RWPE2 (cell line): Measurements from ENCODE around the gene FTSJ3.
"Not testable (repeated sequence)": the region's sequence is repeated elsewhere in the genome, so short reads cannot be mapped to it uniquely, and the experiment has no call there.

Experiments used
- ATAC-seq: fragments of 200-7000 bp; cut with Tn5 transposase; 3 replicates; pipeline ENCODE4 v1.9.1; 2021; ENCODE audit warnings: low read depth
- DNase-seq: peaks from one replicate; pipeline ENCODE4 v3.0.0-alpha.2; 2020; ENCODE audit warnings: low spot score
- H3K27ac ChIP-seq: fragments of 450-650 bp; 2 replicates; pipeline ENCODE4 v1.5.1; 2017; ENCODE audit warnings: mild to moderate bottlenecking; ENCODE audit not compliant: poor library complexity, severe bottlenecking
- H3K27me3 ChIP-seq: fragments of 250-450 bp; sonication (Bioruptor Pico); 2 replicates; pipeline ENCODE4 v1.5.1; 2021; ENCODE audit warnings: mild to moderate bottlenecking, moderate library complexity; ENCODE audit not compliant: insufficient read depth, poor library complexity, severe bottlenecking
- H3K36me3 ChIP-seq: fragments of 250-450 bp; sonication (Bioruptor Pico); 2 replicates; pipeline ENCODE4 v1.5.1; 2020; ENCODE audit warnings: low read depth, mild to moderate bottlenecking, moderate library complexity
- H3K4me1 ChIP-seq: fragments of 250-450 bp; sonication (Bioruptor Pico); 2 replicates; pipeline ENCODE4 v1.5.1; 2021; ENCODE audit warnings: mild to moderate bottlenecking, moderate library complexity; ENCODE audit not compliant: insufficient read depth, poor library complexity, severe bottlenecking
- H3K4me3 ChIP-seq: fragments of 250-450 bp; sonication (Bioruptor Pico); 2 replicates; pipeline ENCODE4 v1.5.1; 2021; ENCODE audit warnings: mild to moderate bottlenecking, moderate library complexity; ENCODE audit not compliant: severe bottlenecking
- H3K9me3 ChIP-seq: fragments of 250-450 bp; sonication (Bioruptor Pico); 2 replicates; pipeline ENCODE4 v1.5.1; 2021; ENCODE audit warnings: mild to moderate bottlenecking, moderate library complexity; ENCODE audit not compliant: severe bottlenecking
- TF ChIP-seq, protein P1 (sequence below): fragments of 450-650 bp; IDR thresholded peaks from one replicate; pipeline ENCODE4 v1.5.1; 2017; ENCODE audit warnings: mild to moderate bottlenecking, moderate library complexity; ENCODE audit not compliant: poor library complexity, severe bottlenecking

Gene FTSJ3

DNA sequence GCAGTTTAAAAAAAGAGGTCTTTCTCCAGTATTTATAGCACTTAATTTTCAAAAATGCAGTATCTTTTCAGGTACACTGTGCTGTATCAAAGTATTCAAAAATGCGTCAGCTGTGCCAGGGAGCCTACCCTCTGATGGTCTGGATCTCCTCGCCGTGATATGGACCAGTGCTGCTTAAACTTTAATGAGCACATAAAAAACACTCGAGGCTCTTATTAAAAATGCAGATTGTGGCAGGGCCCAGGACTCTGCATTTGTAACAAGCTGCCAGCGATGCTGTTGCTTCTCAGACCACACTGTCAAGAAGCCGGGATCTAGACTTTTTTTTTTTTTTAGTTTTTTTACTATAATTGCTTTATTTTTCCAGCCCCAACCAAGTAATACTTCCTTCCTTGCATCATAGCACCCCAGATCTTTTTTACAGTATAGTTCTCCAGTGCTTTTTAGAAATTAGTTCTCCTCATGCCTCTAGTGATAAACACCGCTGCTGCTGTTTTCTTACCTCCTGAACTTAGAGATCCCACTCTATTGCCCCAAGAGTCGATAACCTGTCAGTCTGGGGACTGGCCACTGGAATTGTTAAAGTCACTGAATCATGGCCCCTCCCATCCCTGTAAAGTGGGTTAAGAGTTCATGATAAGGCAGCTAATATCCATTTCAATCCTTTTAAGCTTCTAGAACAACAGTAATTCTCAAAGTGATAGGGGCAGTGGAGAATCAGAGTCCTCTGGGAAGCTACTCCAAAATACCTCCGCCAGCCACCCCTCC, 16.6 kb upstream of the FTSJ3 start:
- ATAC-seq = no peak
- Histone ChIP-seq H3K9me3 (no peaks in the 10 kb centered on the region), H3K4me3 (no peak overlapping the region), H3K27ac (peak overlapping the region; percentile 69), H3K4me1 (peaks cover 20% of the 10 kb centered on the region), H3K36me3 (no peaks in the 10 kb centered on the region), H3K27me3 (no peaks in the 10 kb centered on the region)
- TF ChIP-seq, protein P1, sequence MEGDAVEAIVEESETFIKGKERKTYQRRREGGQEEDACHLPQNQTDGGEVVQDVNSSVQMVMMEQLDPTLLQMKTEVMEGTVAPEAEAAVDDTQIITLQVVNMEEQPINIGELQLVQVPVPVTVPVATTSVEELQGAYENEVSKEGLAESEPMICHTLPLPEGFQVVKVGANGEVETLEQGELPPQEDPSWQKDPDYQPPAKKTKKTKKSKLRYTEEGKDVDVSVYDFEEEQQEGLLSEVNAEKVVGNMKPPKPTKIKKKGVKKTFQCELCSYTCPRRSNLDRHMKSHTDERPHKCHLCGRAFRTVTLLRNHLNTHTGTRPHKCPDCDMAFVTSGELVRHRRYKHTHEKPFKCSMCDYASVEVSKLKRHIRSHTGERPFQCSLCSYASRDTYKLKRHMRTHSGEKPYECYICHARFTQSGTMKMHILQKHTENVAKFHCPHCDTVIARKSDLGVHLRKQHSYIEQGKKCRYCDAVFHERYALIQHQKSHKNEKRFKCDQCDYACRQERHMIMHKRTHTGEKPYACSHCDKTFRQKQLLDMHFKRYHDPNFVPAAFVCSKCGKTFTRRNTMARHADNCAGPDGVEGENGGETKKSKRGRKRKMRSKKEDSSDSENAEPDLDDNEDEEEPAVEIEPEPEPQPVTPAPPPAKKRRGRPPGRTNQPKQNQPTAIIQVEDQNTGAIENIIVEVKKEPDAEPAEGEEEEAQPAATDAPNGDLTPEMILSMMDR = no peak
- DNase-seq = no peak

GRCh38 chr17:63843387-63843888, 16.0 kb upstream of the FTSJ3 start:
- H3K9me3 ChIP-seq, ATAC-seq, H3K27me3 ChIP-seq, DNase-seq, H3K36me3 ChIP-seq: not testable (repeated sequence)
- peak overlapping the region; percentile 69 for H3K27ac ChIP-seq
- peak overlapping the region; percentile 95 for H3K4me3 ChIP-seq
- H3K4me1 ChIP-seq = peaks cover 27% of the 10 kb centered on the region

DNA sequence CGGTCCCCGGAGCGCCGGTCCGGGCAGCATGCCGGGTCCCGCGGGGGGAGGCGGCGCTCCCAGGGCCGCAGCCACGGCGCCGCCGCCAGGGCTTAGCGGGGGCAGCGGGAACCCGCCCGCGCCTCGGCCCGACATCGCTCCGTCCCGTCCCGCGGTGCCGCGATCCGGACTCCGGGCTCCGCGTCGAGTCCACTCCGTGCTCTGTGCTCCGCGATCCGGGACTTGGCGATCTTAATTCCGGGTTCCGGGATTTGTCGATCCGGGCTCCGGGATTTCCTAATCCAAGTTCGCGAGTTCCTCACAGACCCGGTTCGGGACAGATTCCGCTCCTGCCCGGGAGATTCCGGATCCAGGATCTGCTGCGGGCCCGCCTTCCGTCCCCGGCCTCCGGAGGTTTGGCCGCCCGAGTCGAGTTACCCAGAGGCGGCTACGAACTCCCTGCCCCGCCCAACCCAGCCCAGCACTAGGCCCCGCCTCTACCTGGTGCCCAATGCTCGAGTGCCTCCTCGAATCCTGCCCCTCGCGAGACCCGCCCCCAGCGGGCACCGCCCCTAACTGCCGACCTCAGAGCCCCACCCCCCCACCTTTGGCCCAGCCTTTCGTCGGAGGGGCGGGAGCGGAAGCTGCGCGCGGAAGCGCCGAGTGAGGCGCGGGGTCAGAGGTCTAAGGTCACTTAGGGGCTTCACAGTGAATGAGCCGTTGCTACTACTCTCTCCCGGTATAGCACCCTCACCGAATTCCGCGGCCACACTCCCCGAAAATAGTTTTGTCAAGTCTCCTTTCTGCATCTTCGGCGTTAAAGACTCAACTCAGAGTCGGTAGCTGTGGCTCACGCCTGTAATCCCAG, 15.3 kb upstream of the FTSJ3 start, which contains the start of gene SMARCD2:
TSS of gene SMARCD2 (minus strand) at position 146 of the 847 bp plus-strand sequence. CDS start at position 135, 11 bp downstream.
- TF ChIP-seq, protein P1 = no peak
- Histone ChIP-seq H3K36me3 (no peaks in the 10 kb centered on the region), H3K27ac (peak within 1 kb of the TSS; percentile 69), H3K4me3 (peak within 1 kb of the TSS; percentile 95), H3K27me3 (no peaks in the 10 kb centered on the region), H3K4me1 (peaks cover 30% of the 10 kb centered on the region), H3K9me3 (no peaks in the 10 kb centered on the region)
- peak; percentile 80 for ATAC-seq
- peak; percentile 98 for DNase-seq

- TF ChIP-seq, protein P1 = no peak
- Histone ChIP-seq H3K4me3 (peak overlapping the region; percentile 95), H3K27ac (peak overlapping the region; percentile 69), H3K4me1 (peaks cover 30% of the 10 kb centered on the region), H3K27me3 (no peaks in the 10 kb centered on the region), H3K36me3 (no peaks in the 10 kb centered on the region), H3K9me3 (no peaks in the 10 kb centered on the region)
- DNase-seq (no peak), ATAC-seq (peak; percentile 3; the same call in 2 of the 3 replicates)
These were observed 14.7 kb upstream of the FTSJ3 start for GRCh38 chr17:63842173-63842539.

DNA sequence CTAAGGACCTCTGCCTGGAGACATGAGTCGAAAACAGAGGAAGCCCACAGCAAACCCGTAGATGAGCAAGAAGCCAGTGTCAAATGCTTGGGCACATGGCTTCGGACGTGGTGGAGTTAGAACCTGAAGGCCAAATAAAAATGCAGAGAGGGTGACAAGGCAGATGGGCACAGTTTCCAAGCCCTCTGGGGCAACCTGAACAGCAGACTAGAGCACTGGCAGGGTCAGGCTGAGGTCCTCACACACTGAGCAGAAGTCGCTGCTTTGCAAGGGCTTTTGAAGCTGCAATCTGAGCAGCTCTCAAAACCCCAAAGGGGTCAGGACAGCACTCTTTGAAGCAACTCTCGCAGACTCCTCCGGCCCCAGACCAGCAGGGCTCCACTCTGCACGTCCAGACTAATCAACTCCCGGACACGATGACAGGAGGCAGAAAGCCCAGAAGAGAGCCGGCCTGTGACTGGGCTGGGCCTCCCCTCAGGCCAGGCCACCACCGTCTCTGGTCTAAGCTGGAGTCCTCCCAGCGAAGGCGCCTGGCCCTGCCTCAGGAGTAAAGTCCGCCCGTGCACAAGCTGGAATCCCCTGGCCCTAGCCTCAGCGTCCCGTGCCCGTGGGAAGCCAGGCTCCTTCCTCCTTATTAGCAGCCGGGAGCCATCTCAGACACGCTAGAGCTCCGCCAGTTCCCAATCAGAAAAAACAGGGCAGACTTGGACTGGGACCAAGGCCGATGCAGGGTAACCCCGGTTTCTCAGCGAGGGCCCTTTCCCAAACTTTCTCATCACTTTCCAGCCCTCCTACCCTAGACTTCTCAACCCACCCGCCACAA, 14.1 kb upstream of the FTSJ3 start:
- H3K4me1 ChIP-seq = peaks cover 30% of the 10 kb centered on the region
- H3K9me3 ChIP-seq = no peaks in the 10 kb centered on the region
- no peaks in the 10 kb centered on the region for H3K27me3 ChIP-seq
- H3K27ac ChIP-seq = peak overlapping the region; percentile 69
- TF ChIP-seq, protein P1 = no peak
- peak overlapping the region; percentile 95 for H3K4me3 ChIP-seq
- ATAC-seq = peak; percentile 26
- peaks cover 5% of the 10 kb centered on the region for H3K36me3 ChIP-seq
- no peak for DNase-seq
